RWPE2 (cell line): Measurements from ENCODE around the gene LRRC8E.
A peak's percentile ranks its signal among the peaks of the same experiment; 100 is the strongest.

ENCODE experiments used
- ATAC-seq: fragments of 200-7000 bp; cut with Tn5 transposase; 3 replicates; pipeline ENCODE4 v1.9.1; 2021; ENCODE audit warnings: low read depth
- DNase-seq: peaks from one replicate; pipeline ENCODE4 v3.0.0-alpha.2; 2020; ENCODE audit warnings: low spot score
- H3K27ac ChIP-seq: fragments of 450-650 bp; 2 replicates; pipeline ENCODE4 v1.5.1; 2017; ENCODE audit warnings: mild to moderate bottlenecking; ENCODE audit not compliant: poor library complexity, severe bottlenecking
- H3K27me3 ChIP-seq: fragments of 250-450 bp; sonication (Bioruptor Pico); 2 replicates; pipeline ENCODE4 v1.5.1; 2021; ENCODE audit warnings: mild to moderate bottlenecking, moderate library complexity; ENCODE audit not compliant: insufficient read depth, poor library complexity, severe bottlenecking
- H3K36me3 ChIP-seq: fragments of 250-450 bp; sonication (Bioruptor Pico); 2 replicates; pipeline ENCODE4 v1.5.1; 2020; ENCODE audit warnings: low read depth, mild to moderate bottlenecking, moderate library complexity
- H3K4me1 ChIP-seq: fragments of 250-450 bp; sonication (Bioruptor Pico); 2 replicates; pipeline ENCODE4 v1.5.1; 2021; ENCODE audit warnings: mild to moderate bottlenecking, moderate library complexity; ENCODE audit not compliant: insufficient read depth, poor library complexity, severe bottlenecking
- H3K4me3 ChIP-seq: fragments of 250-450 bp; sonication (Bioruptor Pico); 2 replicates; pipeline ENCODE4 v1.5.1; 2021; ENCODE audit warnings: mild to moderate bottlenecking, moderate library complexity; ENCODE audit not compliant: severe bottlenecking
- H3K9me3 ChIP-seq: fragments of 250-450 bp; sonication (Bioruptor Pico); 2 replicates; pipeline ENCODE4 v1.5.1; 2021; ENCODE audit warnings: mild to moderate bottlenecking, moderate library complexity; ENCODE audit not compliant: severe bottlenecking
- CTCF ChIP-seq: fragments of 450-650 bp; IDR thresholded peaks from one replicate; pipeline ENCODE4 v1.5.1; 2017; ENCODE audit warnings: mild to moderate bottlenecking, moderate library complexity; ENCODE audit not compliant: poor library complexity, severe bottlenecking

Gene LRRC8E

GRCh38 chr19:7871437-7872305, 16.6 kb upstream of the LRRC8E start:
- H3K27ac ChIP-seq: peak overlapping the region; percentile 58
- TF ChIP-seq CTCF: no peak

GRCh38 chr19:7872306-7873204, 15.8 kb upstream of the LRRC8E start:
- Histone ChIP-seq H3K27ac (peak overlapping the region; percentile 58), H3K9me3 (no peaks in the 10 kb centered on the region), H3K36me3 (no peaks in the 10 kb centered on the region), H3K27me3 (peaks cover 6% of the 10 kb centered on the region), H3K4me3 (no peak overlapping the region), H3K4me1 (peaks cover 3% of the 10 kb centered on the region)
- ATAC-seq: no peak
- DNase-seq: no peak
- no peak for TF ChIP-seq CTCF

More at GRCh38 chr19:7871437-7872305, 16.6 kb upstream of the LRRC8E start:
- peak overlapping the region; percentile 16 for H3K4me3 ChIP-seq
- no peaks in the 10 kb centered on the region for H3K36me3 ChIP-seq
- DNase-seq (peak; percentile 99), ATAC-seq (peak; percentile 43)
- H3K4me1 ChIP-seq: peaks cover 3% of the 10 kb centered on the region
- peaks cover 6% of the 10 kb centered on the region for H3K27me3 ChIP-seq
- no peaks in the 10 kb centered on the region for H3K9me3 ChIP-seq

- Histone ChIP-seq H3K27ac (no peak overlapping the region), H3K4me3 (peak overlapping the region; percentile 41), H3K4me1 (peaks cover 3% of the 10 kb centered on the region), H3K27me3 (peaks cover 6% of the 10 kb centered on the region), H3K36me3 (no peaks in the 10 kb centered on the region), H3K9me3 (no peaks in the 10 kb centered on the region)
- DNase-seq (peak; percentile 55), ATAC-seq (no peak)
- TF ChIP-seq CTCF: no peak
Measured at GRCh38 chr19:7873304-7874075, 14.8 kb upstream of the LRRC8E start.

- no peaks in the 10 kb centered on the region for H3K36me3 ChIP-seq
- no peaks in the 10 kb centered on the region for H3K9me3 ChIP-seq
- no peak for ATAC-seq
- TF ChIP-seq CTCF: no peak
- peak within 1 kb of the TSS; percentile 41 for H3K4me3 ChIP-seq
- DNase-seq: peak; percentile 63
- H3K4me1 ChIP-seq: peaks cover 3% of the 10 kb centered on the region
- H3K27ac ChIP-seq: no peak within 1 kb of the TSS
- H3K27me3 ChIP-seq: peaks cover 6% of the 10 kb centered on the region
Measured at GRCh38 chr19:7874076-7874896, 14.0 kb upstream of the LRRC8E start, which contains the start of gene PRR36. PRR36 (minus strand) TSS chr19:7874390; CDS start chr19:7873689, 701 bp downstream.
